Left lobe of liver (tissue), 2 donors: ENCODE data around the gene MXRA8. TPM values are rescaled to one million over a fixed set of nuclear protein-coding genes. Genes with fewer than 3 reads are reported as not detected.
A peak's percentile ranks its signal among the peaks of the same experiment; 100 is the strongest.
"Not testable (repeated sequence)": the region's sequence is repeated elsewhere in the genome, so short reads cannot be mapped to it uniquely, and the experiment has no call there.

Experiments
- ATAC-seq: fragments of 200-7000 bp; cut with Tn5 transposase; one replicate; pipeline ENCODE4 v1.9.1; 2020; ENCODE audit warnings: mild to moderate bottlenecking, moderate library complexity
- DNase-seq: peaks from one replicate; pipeline ENCODE4 v3.0.0-alpha.2; 2020; ENCODE audit warnings: low spot score
- total RNA-seq: library from RNA; stranded (reverse); gene quantifications from one replicate; pipeline ENCODE4 v1.2.1, GENCODE V29; 2021
- donor health status: DM: no; HTN: no; CAD: no; lungs with moderate emphysema.
- donor health status: DM: no; HTN: yes; CAD: no.

The MXRA8 gene, protein sequence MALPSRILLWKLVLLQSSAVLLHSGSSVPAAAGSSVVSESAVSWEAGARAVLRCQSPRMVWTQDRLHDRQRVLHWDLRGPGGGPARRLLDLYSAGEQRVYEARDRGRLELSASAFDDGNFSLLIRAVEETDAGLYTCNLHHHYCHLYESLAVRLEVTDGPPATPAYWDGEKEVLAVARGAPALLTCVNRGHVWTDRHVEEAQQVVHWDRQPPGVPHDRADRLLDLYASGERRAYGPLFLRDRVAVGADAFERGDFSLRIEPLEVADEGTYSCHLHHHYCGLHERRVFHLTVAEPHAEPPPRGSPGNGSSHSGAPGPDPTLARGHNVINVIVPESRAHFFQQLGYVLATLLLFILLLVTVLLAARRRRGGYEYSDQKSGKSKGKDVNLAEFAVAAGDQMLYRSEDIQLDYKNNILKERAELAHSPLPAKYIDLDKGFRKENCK
- total RNA-seq: 4.5 TPM

DNA sequence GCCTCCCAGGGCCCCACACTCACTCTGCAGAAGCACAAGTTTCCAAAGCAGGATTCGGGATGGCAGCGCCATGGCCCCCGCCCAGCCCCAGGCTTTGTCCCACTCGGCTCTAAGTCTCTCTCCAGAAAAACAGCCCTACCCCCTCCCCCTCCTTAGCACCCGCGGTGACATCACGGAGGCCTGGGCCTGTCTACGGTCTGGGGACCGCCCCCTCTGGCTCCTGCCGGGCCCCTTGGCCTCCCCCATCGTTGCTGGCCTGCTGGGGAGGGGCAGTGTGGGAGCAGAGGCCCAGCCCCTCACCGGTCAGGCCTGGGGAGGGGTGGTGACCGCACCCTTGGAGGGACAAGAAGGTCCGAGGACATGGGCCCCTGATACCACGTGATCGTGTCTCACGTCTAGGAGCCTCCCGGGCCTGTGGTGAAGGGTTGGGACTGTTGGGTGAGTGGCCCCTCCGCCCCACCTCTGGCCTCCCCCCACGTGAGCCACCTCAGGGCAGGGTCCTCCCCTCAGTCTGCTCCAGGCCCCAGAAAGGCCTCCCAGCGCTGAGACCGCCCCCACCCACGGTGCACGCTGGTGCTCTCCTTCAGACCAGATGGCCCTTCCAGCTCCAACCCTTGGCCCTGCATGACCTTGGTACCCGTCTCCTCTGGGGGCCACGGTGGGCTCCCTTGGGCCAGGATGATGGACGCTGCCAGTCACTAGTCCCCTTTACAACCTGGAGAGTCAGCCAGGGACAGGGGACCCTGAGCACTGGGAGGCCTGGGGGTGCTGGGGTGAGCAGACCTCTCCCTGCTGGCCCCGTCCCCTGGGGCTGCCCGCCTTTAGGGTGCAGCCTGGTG lies at the start of gene MXRA8:
Gene MXRA8, minus strand, starts transcription at position 123 of the 839 bp plus-strand sequence. Its CDS starts 51 bp downstream, at position 72.
- DNase-seq: peak; percentile 45
- ATAC-seq: peak; percentile 11

DNA sequence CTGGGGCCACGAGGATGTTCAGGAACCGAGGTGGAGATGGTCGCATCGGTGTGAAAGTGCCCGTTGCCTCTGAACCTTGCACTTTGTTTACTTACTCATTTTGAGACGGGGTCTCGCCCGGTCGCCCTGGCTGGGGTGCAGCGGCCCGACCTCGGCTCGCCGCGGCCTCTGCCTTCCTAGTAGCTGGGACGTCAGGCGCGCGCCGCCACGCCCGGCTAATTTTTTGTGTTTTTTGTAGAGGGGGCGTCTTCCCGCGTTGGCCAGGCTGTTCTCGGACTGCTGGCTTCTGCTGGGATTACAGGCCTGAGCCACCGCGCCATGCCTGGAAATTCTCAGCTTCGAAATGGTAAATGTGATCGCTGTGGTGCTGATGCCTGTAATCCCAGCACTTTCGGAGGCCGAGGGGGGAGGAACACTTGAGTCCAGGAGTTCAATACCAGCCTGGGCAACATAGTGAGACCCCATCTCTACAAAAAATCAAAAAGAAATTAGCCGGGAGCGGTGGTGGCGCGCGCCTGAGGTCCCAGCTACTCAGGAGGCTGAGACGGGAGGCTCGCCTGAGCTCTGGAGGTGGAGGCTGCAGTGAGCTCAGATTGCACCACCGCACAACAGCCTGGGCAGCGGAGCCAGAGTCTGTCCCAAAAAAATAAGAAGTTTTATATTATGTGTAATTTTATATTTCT lies 49.4 kb upstream of the MXRA8 start:
- DNase-seq (no peak), ATAC-seq (peak; percentile 26)

DNA sequence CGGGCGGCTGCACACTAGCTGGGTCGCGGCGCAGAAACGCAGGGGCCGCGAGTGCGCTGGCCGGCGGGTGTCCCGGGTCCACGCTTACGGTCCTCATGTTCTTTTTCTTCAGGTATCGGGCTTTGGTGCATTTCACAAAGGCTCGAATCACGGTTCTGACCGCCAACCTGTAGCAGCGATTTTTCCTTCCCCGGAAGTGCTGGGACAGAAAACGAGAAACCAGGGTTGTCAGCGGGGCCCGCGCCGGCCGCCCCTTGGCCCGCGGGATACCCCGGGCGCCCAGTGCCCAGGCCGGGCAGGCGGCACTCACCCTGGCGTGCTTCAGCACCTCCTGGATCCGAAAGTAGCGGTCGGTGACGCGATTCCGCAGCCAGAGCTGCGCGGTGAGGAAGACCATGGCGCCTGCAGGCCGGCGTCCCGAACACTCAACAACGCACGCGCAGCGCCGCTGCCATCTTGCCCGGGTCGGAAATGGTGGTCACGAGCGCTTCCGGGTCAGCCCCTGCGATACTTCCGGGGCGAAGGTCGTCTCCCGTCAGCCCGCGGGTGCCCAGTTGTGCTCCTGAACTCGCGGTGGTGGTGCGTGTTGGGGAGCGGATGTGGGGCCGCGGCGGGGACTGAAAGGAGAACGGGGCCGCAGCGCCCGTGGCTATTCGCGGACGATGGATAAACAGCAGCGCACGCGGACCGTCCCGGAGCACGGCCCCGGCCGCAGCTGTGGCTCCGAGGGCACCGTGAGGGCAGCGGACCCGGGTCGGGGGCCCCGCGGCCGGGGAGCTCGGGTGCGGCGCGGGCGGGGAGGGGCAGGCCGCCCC lies 48.7 kb upstream of the MXRA8 start, which contains the start of gene MRPL20:
Gene MRPL20, minus strand, starts transcription at position 473 of the 815 bp plus-strand sequence. Its CDS starts 76 bp downstream, at position 397.
- peak; percentile 97 for DNase-seq
- peak; percentile 95 for ATAC-seq

DNA sequence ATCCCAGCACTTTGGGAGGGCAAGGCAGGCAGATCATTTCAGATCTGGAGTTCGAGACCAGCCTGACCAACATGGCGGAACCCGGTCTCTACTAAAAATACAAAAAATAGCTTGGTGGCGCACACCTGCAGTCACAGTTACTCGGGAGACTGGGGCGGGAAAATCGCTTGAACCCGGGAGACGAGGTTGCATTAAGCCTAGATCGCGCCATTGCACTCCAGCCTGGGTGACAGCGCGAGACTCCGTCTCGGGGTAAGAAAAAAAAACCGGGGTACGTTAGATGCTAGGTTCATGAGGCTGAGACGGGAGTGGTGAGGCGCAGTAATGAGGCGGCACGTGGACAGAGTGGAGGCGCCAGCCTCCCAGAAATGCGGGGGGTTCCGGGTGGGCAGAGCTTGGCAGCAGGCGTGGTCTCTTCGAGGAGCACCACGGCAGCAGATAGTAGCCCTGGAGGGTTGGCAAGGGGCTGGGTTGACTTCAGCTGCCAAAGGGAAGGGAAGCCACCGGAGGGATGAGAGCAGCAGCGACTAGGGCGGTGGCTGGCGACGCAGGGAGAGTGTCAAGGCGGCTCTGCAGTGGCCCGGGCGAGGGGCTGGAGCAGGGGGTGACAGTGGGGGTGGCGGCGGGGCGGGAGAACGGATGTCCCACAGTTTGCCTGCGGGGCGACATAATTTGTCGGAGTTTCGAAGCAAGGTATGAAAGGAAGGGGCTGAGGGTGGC lies 47.9 kb upstream of the MXRA8 start:
- peak; percentile 8 for ATAC-seq

GRCh38 chr1:1403653-1404052 lies 45.3 kb upstream of the MXRA8 start:
- ATAC-seq: no peak
- DNase-seq: no peak

More for the DNA sequence above, 47.9 kb upstream of the MXRA8 start:
- DNase-seq: no peak

GRCh38 chr1:1402901-1403392 lies 44.6 kb upstream of the MXRA8 start:
- DNase-seq, ATAC-seq: not testable (repeated sequence)

- ATAC-seq: peak; percentile 1
- DNase-seq: no peak
Observed at GRCh38 chr1:1402072-1402900, 43.9 kb upstream of the MXRA8 start.

DNA sequence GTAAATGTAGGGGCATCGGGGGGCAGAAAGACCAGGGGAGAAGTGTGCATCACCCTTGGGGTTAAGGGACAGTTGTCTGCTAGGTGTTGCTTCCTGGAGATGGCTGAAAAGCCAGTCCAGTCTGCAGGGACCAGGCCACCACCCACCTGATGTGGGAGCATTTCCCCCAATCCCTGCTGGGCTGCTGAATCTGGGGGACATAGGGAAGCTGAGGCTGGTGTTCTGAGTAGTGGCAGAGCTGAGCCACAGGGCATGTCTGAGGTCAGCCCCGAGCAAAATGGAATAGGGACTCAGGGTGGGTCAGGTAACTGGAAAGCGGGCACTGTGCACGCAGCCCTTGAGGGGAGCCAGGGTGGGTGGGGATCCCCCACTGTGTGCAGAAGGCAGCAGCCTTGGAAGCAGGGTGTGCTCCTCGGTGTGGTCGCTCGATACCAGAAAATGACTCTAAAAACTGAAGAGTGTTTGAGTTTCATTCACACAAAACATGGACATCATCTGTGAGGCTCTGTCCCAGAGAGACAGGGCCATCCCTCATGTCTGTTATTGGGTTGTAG lies 43.2 kb upstream of the MXRA8 start:
- DNase-seq (no peak), ATAC-seq (no peak)

- peak; percentile 69 for ATAC-seq
- peak; percentile 93 for DNase-seq
Observed at GRCh38 chr1:1400576-1401456, 42.5 kb upstream of the MXRA8 start.

DNA sequence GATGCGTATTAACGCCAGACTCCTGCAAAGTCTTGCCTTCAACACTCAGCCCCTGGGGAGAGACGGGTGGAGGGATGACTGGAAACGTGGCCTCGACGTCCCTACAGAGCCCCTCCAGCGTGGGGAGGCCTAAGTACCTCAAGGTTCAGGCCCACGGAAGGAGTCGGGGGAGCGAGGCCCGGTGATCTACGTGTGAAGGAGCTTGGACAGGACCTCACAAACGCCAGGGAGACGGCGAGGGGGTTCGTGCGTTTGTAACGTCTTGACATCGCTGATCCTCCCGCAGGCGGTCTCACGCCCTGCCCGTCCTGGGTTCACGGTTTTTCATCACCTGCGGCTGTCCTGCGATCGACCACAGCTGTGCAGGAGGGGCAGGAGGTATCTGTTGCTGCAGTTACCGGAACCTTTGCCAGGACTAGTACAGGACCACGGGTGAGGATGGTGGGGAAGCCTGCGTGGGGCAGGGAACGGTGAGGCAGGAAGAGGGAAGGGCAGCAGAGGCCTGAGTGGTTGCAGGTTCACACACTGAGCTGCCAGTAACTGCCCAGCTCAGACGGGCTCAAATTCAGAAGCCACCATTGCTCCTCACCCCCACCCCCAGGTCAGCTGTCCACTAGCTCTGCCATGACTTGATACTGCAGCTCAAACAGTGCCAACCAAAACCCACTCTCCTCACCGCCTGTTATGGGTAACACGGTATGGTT lies 41.7 kb upstream of the MXRA8 start:
- ATAC-seq: peak; percentile 1
- no peak for DNase-seq

DNA sequence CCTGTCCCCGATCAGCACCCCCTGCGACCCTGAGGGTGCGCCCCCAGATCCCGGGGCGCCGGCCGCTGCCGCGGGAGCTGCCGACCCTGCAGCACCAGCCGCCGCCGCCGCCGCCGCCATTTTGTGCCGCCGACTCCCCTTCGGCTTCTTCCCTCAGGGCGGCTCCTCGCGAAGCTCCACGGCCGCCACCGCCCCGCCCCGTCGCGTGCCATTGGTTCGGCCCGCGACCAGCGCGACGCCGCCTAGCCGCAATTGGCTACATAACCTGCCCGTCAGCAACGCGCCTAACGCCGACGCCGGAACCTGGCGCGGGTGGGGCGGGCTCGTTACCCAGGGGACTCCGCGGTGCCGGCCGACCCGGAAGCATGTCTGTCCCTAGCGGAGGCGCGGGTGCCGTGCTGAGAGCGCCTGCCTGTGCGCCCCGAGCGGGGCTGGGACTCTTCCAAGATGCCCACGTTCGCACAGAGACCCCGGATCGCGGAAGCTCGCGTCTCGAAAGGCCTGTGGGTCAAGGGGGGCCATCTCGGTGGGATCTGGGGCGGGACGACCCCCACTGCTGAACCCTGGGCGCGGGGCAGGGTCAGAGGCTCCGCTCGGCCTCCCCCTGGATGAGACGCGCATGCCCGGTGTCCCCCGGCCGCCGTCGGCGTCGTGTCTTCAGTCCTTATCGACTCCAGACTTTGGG lies 41.0 kb upstream of the MXRA8 start, which contains the start of gene CCNL2:
Gene CCNL2, minus strand, starts transcription at position 149 of the 685 bp plus-strand sequence. Its CDS starts 29 bp downstream, at position 120.
- DNase-seq (peak; percentile 99), ATAC-seq (peak; percentile 85)

DNA sequence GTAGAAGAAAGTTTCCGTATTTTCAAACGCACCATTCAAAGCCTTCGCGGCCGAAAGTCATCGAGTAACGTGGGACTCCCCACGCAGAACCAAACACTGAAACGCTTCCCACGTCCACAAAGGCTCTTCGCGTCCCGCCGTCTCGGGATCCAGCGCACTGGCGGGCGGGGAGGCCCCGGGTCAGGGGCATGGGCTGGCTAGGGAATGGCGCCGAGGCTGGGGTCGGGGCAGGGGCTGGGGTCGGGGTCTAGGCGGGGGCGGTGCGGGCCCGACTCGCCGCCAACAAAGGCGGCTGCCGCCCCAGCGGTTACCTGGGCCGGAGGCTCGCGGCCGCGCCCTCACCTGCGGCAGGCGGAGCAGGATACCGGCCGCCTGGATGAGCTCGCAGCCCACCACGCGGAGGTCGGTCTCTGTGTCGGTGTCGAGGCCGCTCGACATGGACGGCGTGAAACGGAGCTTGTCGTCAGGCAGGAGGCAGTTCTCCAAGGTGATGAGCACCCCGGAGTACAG lies 40.4 kb upstream of the MXRA8 start:
- ATAC-seq: no peak
- no peak for DNase-seq

- ATAC-seq: no peak
- DNase-seq: no peak
Observed at GRCh38 chr1:1397839-1398523, 39.6 kb upstream of the MXRA8 start.

DNA sequence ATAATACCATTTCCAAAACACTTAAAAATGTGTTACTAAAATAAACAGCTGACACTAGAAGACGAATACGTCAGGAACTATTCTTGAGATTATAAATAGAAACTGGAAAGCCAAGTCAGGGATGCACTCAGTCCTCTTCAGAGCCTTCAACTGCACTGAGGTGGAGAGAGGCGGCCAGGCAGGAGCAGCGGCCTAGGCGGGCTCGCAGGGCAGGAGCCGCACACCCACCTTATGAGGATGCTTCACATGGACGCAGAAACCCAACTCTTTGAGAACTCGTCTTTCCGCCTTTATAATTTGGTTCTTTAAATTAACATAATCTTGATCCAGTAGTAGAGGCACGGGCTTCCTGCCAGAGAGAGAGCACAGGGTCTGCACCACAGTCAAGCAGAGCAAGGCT lies 36.8 kb upstream of the MXRA8 start:
- DNase-seq (no peak), ATAC-seq (no peak)

GRCh38 chr1:1394116-1394515 lies 35.8 kb upstream of the MXRA8 start:
- ATAC-seq: no peak
- DNase-seq: no peak
